Measurements from ENCODE around the gene NRCAM.
"Not testable (repeated sequence)": the region's sequence is repeated elsewhere in the genome, so short reads cannot be mapped to it uniquely, and the experiment has no call there.

NRCAM gene

GRCh38 chr7:108360058-108360800 lies 96.0 kb downstream of the NRCAM start:
- no peak overlapping the region for H3K27ac ChIP-seq (ENCODE audit: low read depth, low read length)
- H3K36me3 ChIP-seq (ENCODE audit: control insufficient read depth in 1 of 2, insufficient read depth in 2 of 2, low read length in 2 of 2) = no peaks in the 10 kb centered on the region
- H3K4me3 ChIP-seq (ENCODE audit: low read depth in 1 of 2, low read length in 2 of 2) = no peak overlapping the region
- no peaks in the 10 kb centered on the region for H3K27me3 ChIP-seq (ENCODE audit: control insufficient read depth in 1 of 2, insufficient read depth in 2 of 2, low read length in 2 of 2)
- no peaks in the 10 kb centered on the region for H3K4me1 ChIP-seq (ENCODE audit: control insufficient read depth in 1 of 2, insufficient read depth in 2 of 2, low read length in 2 of 2)
- H3K9ac ChIP-seq (ENCODE audit: low read depth in 1 of 2, low read length in 2 of 2) = no peak overlapping the region
- H3K9me3 ChIP-seq (ENCODE audit: control insufficient read depth in 1 of 2, low read length in 2 of 2) = no peaks in the 10 kb centered on the region

DNA sequence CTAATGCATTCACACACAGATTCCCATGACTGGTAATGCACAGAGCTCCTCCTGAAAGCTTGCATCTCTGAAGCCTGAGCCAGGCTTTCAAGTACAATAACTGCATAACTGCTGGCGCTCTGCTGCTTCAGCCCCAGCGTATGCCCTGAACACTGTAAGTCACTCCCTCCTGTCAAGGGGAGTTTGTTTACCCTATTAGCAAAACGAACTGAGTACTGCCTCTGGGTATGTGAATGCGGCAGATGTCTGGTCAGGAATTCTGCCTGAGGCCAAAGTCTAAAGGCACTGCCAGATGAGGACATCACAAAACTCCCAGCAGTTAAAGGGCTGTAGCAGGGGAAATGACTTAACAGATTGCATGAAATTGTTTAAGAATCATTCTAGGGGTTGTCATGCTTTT lies 97.7 kb downstream of the NRCAM start:
- H3K27ac ChIP-seq (ENCODE audit: low read depth, low read length) = no peak overlapping the region
- no peak overlapping the region for H3K4me3 ChIP-seq (ENCODE audit: low read depth in 1 of 2, low read length in 2 of 2)
- H3K9ac ChIP-seq (ENCODE audit: low read depth in 1 of 2, low read length in 2 of 2) = no peak overlapping the region
- H3K36me3 ChIP-seq (ENCODE audit: control insufficient read depth in 1 of 2, insufficient read depth in 2 of 2, low read length in 2 of 2) = no peaks in the 10 kb centered on the region
- no peaks in the 10 kb centered on the region for H3K4me1 ChIP-seq (ENCODE audit: control insufficient read depth in 1 of 2, insufficient read depth in 2 of 2, low read length in 2 of 2)
- H3K9me3 ChIP-seq (ENCODE audit: control insufficient read depth in 1 of 2, low read length in 2 of 2) = no peaks in the 10 kb centered on the region
- no peaks in the 10 kb centered on the region for H3K27me3 ChIP-seq (ENCODE audit: control insufficient read depth in 1 of 2, insufficient read depth in 2 of 2, low read length in 2 of 2)

GRCh38 chr7:108351729-108352131 lies 104.5 kb downstream of the NRCAM start:
- no peaks in the 10 kb centered on the region for H3K4me1 ChIP-seq (ENCODE audit: control insufficient read depth in 1 of 2, insufficient read depth in 2 of 2, low read length in 2 of 2)
- no peak overlapping the region for H3K9ac ChIP-seq (ENCODE audit: low read depth in 1 of 2, low read length in 2 of 2)
- H3K27ac ChIP-seq (ENCODE audit: low read depth, low read length) = no peak overlapping the region
- no peak overlapping the region for H3K4me3 ChIP-seq (ENCODE audit: low read depth in 1 of 2, low read length in 2 of 2)
- no peaks in the 10 kb centered on the region for H3K27me3 ChIP-seq (ENCODE audit: control insufficient read depth in 1 of 2, insufficient read depth in 2 of 2, low read length in 2 of 2)
- H3K9me3 ChIP-seq (ENCODE audit: control insufficient read depth in 1 of 2, low read length in 2 of 2) = no peaks in the 10 kb centered on the region
- H3K36me3 ChIP-seq (ENCODE audit: control insufficient read depth in 1 of 2, insufficient read depth in 2 of 2, low read length in 2 of 2) = no peaks in the 10 kb centered on the region

DNA sequence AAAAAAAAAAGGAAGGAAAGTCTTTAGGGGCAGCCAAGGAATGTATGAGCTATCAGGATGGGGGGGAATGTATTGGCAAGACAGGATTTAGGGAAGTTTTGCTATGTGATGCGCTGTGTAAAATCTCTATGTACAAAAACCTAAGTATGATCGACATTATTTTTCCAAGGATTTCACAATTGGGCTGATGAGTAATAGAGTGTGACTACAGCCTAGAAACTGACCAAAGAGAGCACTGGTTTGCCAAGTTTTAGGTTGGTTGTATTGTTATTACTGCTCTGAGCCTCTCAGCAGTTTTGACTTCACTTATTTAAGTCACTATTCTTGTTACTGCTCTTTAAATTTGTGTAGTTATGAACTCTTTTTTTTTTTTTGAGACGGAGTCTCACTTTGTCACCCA lies 107.3 kb downstream of the NRCAM start:
- H3K4me1 ChIP-seq (ENCODE audit: control insufficient read depth in 1 of 2, insufficient read depth in 2 of 2, low read length in 2 of 2) = no peaks in the 10 kb centered on the region
- no peaks in the 10 kb centered on the region for H3K9me3 ChIP-seq (ENCODE audit: control insufficient read depth in 1 of 2, low read length in 2 of 2)
- no peak overlapping the region for H3K9ac ChIP-seq (ENCODE audit: low read depth in 1 of 2, low read length in 2 of 2)
- H3K27me3 ChIP-seq (ENCODE audit: control insufficient read depth in 1 of 2, insufficient read depth in 2 of 2, low read length in 2 of 2) = no peaks in the 10 kb centered on the region
- no peak overlapping the region for H3K27ac ChIP-seq (ENCODE audit: low read depth, low read length)
- no peak overlapping the region for H3K4me3 ChIP-seq (ENCODE audit: low read depth in 1 of 2, low read length in 2 of 2)
- H3K36me3 ChIP-seq (ENCODE audit: control insufficient read depth in 1 of 2, insufficient read depth in 2 of 2, low read length in 2 of 2) = no peaks in the 10 kb centered on the region

- H3K4me3 ChIP-seq (ENCODE audit: low read depth in 1 of 2, low read length in 2 of 2) = no peak overlapping the region
- no peaks in the 10 kb centered on the region for H3K27me3 ChIP-seq (ENCODE audit: control insufficient read depth in 1 of 2, insufficient read depth in 2 of 2, low read length in 2 of 2)
- H3K9me3 ChIP-seq (ENCODE audit: control insufficient read depth in 1 of 2, low read length in 2 of 2) = no peaks in the 10 kb centered on the region
- no peak overlapping the region for H3K9ac ChIP-seq (ENCODE audit: low read depth in 1 of 2, low read length in 2 of 2)
- H3K36me3 ChIP-seq (ENCODE audit: control insufficient read depth in 1 of 2, insufficient read depth in 2 of 2, low read length in 2 of 2) = no peaks in the 10 kb centered on the region
- no peaks in the 10 kb centered on the region for H3K4me1 ChIP-seq (ENCODE audit: control insufficient read depth in 1 of 2, insufficient read depth in 2 of 2, low read length in 2 of 2)
- H3K27ac ChIP-seq (ENCODE audit: low read depth, low read length) = no peak overlapping the region
These were observed 108.6 kb downstream of the NRCAM start for GRCh38 chr7:108347616-108348015.

GRCh38 chr7:108345710-108346336 lies 110.4 kb downstream of the NRCAM start:
- Histone ChIP-seq H3K9me3 (ENCODE audit: control insufficient read depth in 1 of 2, low read length in 2 of 2) (no peaks in the 10 kb centered on the region), H3K36me3 (ENCODE audit: control insufficient read depth in 1 of 2, insufficient read depth in 2 of 2, low read length in 2 of 2) (no peaks in the 10 kb centered on the region), H3K9ac (ENCODE audit: low read depth in 1 of 2, low read length in 2 of 2) (no peak overlapping the region), H3K4me3 (ENCODE audit: low read depth in 1 of 2, low read length in 2 of 2) (no peak overlapping the region), H3K27ac (ENCODE audit: low read depth, low read length) (no peak overlapping the region), H3K4me1 (ENCODE audit: control insufficient read depth in 1 of 2, insufficient read depth in 2 of 2, low read length in 2 of 2) (no peaks in the 10 kb centered on the region), H3K27me3 (ENCODE audit: control insufficient read depth in 1 of 2, insufficient read depth in 2 of 2, low read length in 2 of 2) (no peaks in the 10 kb centered on the region)

DNA sequence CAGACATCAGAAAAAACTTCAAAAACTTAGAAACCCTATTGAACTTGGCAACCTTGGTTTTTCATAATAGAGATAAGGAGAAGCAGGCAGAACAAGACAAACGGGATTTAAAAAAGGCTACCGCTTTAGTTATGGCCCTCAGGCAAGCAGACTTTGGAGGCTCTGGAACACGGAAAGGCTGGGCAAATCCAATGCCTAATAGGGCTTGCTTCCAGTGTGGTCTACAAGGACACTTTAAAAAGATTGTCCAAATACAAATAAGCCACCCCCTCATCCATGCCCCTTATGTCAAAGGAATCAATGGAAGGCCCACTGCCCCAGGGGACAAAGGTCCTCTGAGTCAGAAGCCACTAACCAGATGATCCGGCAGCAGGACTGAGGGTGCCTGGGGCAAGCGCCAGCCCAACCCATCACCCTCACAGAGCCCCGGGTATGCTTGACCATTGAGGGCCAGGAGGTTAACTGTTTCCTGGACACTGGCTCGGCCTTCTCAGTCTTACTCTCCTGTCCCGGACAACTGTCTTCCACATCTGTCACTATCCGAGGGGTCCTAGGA lies 115.3 kb downstream of the NRCAM start:
- Histone ChIP-seq H3K9ac (ENCODE audit: low read depth in 1 of 2, low read length in 2 of 2) (no peak overlapping the region), H3K4me1 (ENCODE audit: control insufficient read depth in 1 of 2, insufficient read depth in 2 of 2, low read length in 2 of 2) (no peaks in the 10 kb centered on the region), H3K4me3 (ENCODE audit: low read depth in 1 of 2, low read length in 2 of 2) (no peak overlapping the region), H3K9me3 (ENCODE audit: control insufficient read depth in 1 of 2, low read length in 2 of 2) (no peaks in the 10 kb centered on the region), H3K27ac (ENCODE audit: low read depth, low read length) (no peak overlapping the region), H3K36me3 (ENCODE audit: control insufficient read depth in 1 of 2, insufficient read depth in 2 of 2, low read length in 2 of 2) (no peaks in the 10 kb centered on the region), H3K27me3 (ENCODE audit: control insufficient read depth in 1 of 2, insufficient read depth in 2 of 2, low read length in 2 of 2) (no peaks in the 10 kb centered on the region)

DNA sequence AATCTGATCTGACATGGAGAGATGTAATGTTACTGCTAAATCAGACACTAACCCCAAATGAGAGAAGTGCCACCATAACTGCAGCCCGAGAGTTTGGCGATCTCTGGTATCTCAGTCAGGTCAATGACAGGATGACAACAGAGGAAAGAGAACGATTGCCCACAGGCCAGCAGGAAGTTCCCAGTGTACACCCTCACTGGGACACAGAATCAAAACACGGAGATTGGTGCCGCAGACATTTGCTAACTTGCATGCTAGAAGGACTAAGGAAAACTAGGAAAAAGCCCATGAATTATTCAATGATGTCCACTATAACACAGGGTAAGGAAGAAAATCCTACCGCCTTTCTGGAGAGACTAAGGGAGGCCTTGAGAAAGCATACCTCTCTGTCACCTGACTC lies 115.8 kb downstream of the NRCAM start:
- not testable (repeated sequence) for H3K9me3 ChIP-seq (ENCODE audit: control insufficient read depth in 1 of 2, low read length in 2 of 2); H3K36me3 ChIP-seq (ENCODE audit: control insufficient read depth in 1 of 2, insufficient read depth in 2 of 2, low read length in 2 of 2); H3K4me3 ChIP-seq (ENCODE audit: low read depth in 1 of 2, low read length in 2 of 2); H3K27me3 ChIP-seq (ENCODE audit: control insufficient read depth in 1 of 2, insufficient read depth in 2 of 2, low read length in 2 of 2); H3K4me1 ChIP-seq (ENCODE audit: control insufficient read depth in 1 of 2, insufficient read depth in 2 of 2, low read length in 2 of 2); H3K27ac ChIP-seq (ENCODE audit: low read depth, low read length); H3K9ac ChIP-seq (ENCODE audit: low read depth in 1 of 2, low read length in 2 of 2)

DNA sequence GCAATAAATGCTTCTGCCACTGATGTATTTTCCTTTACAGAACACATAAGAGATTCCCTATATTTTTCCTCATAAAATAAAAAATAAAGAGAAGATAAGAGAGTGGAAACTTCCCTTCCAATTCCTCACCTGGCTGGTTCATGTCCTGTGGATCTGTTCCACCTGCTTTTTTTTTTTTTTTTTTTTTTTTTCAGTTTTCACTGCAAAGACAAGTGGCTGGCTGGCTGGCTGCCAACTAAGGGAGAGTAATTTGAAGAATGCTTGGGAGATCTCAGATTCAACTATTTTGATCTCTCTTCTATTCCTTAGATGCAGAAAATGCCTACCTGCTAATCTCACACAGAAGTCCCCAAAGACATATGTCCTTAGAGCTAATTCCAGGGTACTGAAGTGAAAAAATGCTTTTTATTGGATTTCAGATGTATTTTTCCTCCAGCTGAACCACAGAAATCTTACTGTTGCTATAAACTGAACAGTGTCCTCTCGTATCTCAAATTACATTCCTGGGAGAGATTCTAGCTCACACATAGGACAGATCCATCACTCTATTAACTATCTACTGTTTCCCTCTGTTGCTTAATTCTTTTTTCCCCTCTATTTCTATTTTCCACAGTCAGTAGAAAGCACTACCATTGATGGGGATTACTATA lies 120.8 kb downstream of the NRCAM start:
- Histone ChIP-seq H3K27me3 (ENCODE audit: control insufficient read depth in 1 of 2, insufficient read depth in 2 of 2, low read length in 2 of 2) (no peaks in the 10 kb centered on the region), H3K9ac (ENCODE audit: low read depth in 1 of 2, low read length in 2 of 2) (no peak overlapping the region), H3K27ac (ENCODE audit: low read depth, low read length) (no peak overlapping the region), H3K4me3 (ENCODE audit: low read depth in 1 of 2, low read length in 2 of 2) (no peak overlapping the region), H3K36me3 (ENCODE audit: control insufficient read depth in 1 of 2, insufficient read depth in 2 of 2, low read length in 2 of 2) (no peaks in the 10 kb centered on the region), H3K4me1 (ENCODE audit: control insufficient read depth in 1 of 2, insufficient read depth in 2 of 2, low read length in 2 of 2) (no peaks in the 10 kb centered on the region), H3K9me3 (ENCODE audit: control insufficient read depth in 1 of 2, low read length in 2 of 2) (no peaks in the 10 kb centered on the region)

GRCh38 chr7:108332937-108333336 lies 123.3 kb downstream of the NRCAM start:
- Histone ChIP-seq H3K27me3 (ENCODE audit: control insufficient read depth in 1 of 2, insufficient read depth in 2 of 2, low read length in 2 of 2) (no peaks in the 10 kb centered on the region), H3K4me3 (ENCODE audit: low read depth in 1 of 2, low read length in 2 of 2) (no peak overlapping the region), H3K36me3 (ENCODE audit: control insufficient read depth in 1 of 2, insufficient read depth in 2 of 2, low read length in 2 of 2) (no peaks in the 10 kb centered on the region), H3K9ac (ENCODE audit: low read depth in 1 of 2, low read length in 2 of 2) (no peak overlapping the region), H3K27ac (ENCODE audit: low read depth, low read length) (no peak overlapping the region), H3K9me3 (ENCODE audit: control insufficient read depth in 1 of 2, low read length in 2 of 2) (no peaks in the 10 kb centered on the region), H3K4me1 (ENCODE audit: control insufficient read depth in 1 of 2, insufficient read depth in 2 of 2, low read length in 2 of 2) (no peaks in the 10 kb centered on the region)
